ENCODE measurements around the gene FDCSP.
"Not testable (repeated sequence)": the region's sequence is repeated elsewhere in the genome, so short reads cannot be mapped to it uniquely, and the experiment has no call there.

FDCSP gene

GRCh38 chr4:70225824-70226223 is at the start of gene FDCSP:
Gene FDCSP (plus strand): TSS chr4:70226124. CDS start chr4:70231195, 5,071 bp downstream.
- in situ Hi-C loops (cut with MboI; ENCODE audit: low sequenced_read_pairs): no loop called here

DNA sequence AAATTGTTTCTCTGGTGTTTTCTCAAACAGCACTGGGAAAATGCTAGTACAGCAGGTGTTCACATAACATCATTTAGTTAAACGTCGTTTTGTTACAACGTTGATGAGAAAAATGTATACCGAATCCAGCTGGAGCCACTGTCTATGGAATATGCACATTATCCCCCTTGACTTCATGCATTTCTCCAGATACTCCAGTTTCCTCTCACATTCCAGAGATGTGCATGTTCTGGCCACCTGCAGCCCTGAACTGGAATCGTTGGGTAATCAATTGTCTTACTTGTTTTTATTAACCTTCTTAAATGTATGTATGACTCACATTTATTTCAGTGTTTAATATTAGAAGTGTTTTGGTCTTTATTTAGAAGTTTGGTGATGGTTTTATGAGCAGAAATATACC is 48.8 kb upstream of the FDCSP start:
- in situ Hi-C loops (cut with MboI; ENCODE audit: low sequenced_read_pairs): loop anchor here (25.0 kb wide), 1 partner anchor 490 kb away; no protein-coding TSS in a partner anchor

DNA sequence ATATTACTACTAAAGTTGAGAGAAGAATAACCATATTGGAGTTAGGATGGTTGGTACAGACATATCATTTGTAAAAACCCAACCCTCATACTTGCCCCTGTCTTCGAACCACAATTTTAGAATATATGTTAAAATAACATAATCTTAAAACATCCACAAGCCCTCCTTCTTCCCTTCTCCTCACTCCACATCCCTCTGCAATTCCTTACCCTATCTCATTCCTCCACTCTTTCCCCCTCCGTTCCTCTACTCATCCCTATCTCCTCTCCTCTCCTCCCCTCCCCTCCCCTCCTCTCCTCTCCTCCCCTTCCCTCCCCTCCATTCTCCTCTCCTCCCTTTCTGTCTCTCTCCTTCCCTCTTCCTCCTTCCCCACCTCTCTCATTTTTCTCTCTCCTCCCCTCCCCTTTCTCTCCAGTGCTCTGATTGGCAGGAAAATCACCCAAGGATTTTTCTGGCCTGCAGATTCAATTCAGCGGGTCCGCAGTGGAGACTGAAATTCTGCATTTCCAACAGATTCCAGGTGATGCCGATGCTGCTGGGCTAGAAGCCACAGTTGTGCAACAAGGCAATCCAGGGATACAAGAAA is 47.8 kb upstream of the FDCSP start:
- in situ Hi-C loops (cut with MboI; ENCODE audit: low sequenced_read_pairs): loop anchor here (25.0 kb wide), 1 partner anchor 491 kb away; no protein-coding TSS in a partner anchor

DNA sequence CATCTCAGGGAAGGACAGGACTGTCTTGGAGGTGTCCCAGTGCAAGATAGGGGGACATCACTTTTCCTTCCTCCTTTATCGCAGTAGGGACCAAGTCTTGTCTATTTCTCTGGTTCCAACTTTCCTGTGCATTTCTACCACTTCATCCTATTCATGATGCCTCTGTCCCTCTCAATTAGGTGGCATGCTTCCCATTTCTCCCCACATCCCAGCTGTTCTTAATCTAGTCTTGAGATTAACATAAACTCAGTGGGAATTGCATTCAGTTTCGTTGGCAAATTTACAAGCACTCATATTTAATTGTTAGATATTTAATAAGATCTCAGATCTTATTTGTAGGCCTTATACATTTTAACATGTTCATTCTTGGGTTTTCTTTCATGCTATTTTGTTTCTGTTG is 46.1 kb upstream of the FDCSP start:
- in situ Hi-C loops (cut with MboI; ENCODE audit: low sequenced_read_pairs): loop anchor here (25.0 kb wide), 1 partner anchor 493 kb away; no protein-coding TSS in a partner anchor

- in situ Hi-C loops (cut with MboI; ENCODE audit: low sequenced_read_pairs): loop anchor here (25.0 kb wide), 1 partner anchor 495 kb away; no protein-coding TSS in a partner anchor
These were observed 44.1 kb upstream of the FDCSP start for GRCh38 chr4:70181864-70182263.

DNA sequence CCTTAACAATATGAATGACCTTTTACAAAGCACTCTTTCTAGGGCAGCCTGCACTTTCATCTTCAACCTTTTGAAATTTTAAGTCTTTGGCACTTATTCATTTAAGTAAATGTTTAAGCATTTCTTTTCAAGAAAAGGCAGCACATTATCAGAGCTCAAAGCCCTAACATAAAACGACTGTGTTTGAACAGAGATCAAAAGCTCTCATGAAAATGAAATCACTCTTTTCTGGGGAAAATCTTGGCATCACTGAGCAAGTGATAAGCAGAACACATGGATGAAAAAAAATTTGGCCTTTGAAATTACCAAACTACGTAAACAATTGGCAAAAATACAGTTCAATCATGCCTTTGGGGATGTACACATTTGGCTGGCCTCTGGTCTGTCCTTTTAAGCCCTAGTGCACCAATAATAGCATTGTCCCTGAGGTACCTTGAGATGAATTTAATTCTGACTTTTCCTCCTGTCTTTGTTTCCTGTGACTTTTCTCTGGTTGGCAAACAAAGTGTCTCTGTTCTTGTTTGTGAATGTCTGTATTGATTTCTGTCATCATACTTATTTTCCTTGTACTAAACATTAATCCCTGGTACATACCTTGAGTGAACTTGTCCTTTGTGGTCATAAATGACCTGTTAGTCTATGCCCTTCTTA is 43.3 kb upstream of the FDCSP start:
- in situ Hi-C loops (cut with MboI; ENCODE audit: low sequenced_read_pairs): loop anchor here (25.0 kb wide), 1 partner anchor 495 kb away; no protein-coding TSS in a partner anchor

- in situ Hi-C loops (cut with MboI; ENCODE audit: low sequenced_read_pairs): loop anchor here (25.0 kb wide), 1 partner anchor 496 kb away; no protein-coding TSS in a partner anchor
These were observed 42.6 kb upstream of the FDCSP start for GRCh38 chr4:70183168-70183939.

GRCh38 chr4:70183940-70184246 is 42.0 kb upstream of the FDCSP start:
- in situ Hi-C loops (cut with MboI; ENCODE audit: low sequenced_read_pairs): loop anchor here (25.0 kb wide), 1 partner anchor 497 kb away; no protein-coding TSS in a partner anchor

- in situ Hi-C loops (cut with MboI; ENCODE audit: low sequenced_read_pairs): loop anchor here (25.0 kb wide), 1 partner anchor 500 kb away; no protein-coding TSS in a partner anchor
These were observed 38.7 kb upstream of the FDCSP start for GRCh38 chr4:70187216-70187615.

DNA sequence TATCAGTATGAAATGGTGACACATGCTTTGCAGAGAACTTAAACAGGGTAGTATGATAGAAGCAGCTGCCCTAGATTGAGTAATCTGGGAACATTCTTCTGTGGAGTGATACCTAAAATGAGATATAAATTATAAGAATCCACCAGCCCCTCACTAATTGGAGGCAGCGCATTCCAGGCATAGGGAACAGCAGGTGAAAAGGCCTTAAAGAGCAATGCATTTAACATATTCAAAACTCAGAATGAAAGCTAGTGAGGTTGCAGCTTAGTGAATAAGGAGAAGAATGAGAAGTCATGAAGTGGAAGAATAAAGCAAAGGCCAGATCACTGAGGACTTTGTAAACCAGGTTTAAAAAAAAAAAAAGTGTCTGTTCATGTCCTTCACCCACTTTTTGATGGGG is 35.3 kb upstream of the FDCSP start:
- in situ Hi-C loops (cut with MboI; ENCODE audit: low sequenced_read_pairs): loop anchor here (25.0 kb wide), 1 partner anchor 503 kb away; no protein-coding TSS in a partner anchor

GRCh38 chr4:70191647-70192046 is 34.3 kb upstream of the FDCSP start:
- in situ Hi-C loops (cut with MboI; ENCODE audit: low sequenced_read_pairs): loop anchor here (25.0 kb wide), 1 partner anchor 504 kb away; no protein-coding TSS in a partner anchor

DNA sequence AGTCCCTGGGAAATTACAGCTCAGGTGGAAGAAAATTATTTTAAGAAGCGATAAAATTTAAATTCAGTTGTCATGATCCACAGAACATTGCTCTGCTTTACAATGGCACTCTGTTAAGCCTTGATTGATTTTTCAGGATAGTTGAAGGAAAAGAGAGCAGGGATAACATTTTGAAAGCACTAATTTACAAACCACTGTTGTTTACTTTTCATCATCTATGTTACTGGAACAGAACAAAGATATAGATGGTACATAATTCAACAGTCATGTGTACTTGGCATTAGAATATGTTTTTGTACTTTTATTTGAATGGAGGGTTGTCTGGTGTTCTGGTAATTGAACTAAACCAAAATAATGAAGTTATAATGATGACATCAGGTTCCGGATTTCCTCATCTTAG is 33.0 kb upstream of the FDCSP start:
- in situ Hi-C loops (cut with MboI; ENCODE audit: low sequenced_read_pairs): loop anchor here (25.0 kb wide), 1 partner anchor 506 kb away; no protein-coding TSS in a partner anchor

- in situ Hi-C loops (cut with MboI; ENCODE audit: low sequenced_read_pairs): loop anchor here (25.0 kb wide), 1 partner anchor 508 kb away; no protein-coding TSS in a partner anchor
These were observed 30.5 kb upstream of the FDCSP start, which contains the start of gene ODAM for GRCh38 chr4:70195425-70195824. Gene ODAM (plus strand): TSS chr4:70195725. CDS start chr4:70196544, 819 bp downstream.

- in situ Hi-C loops (cut with MboI; ENCODE audit: low sequenced_read_pairs): loop anchor here (25.0 kb wide), 1 partner anchor 510 kb away; no protein-coding TSS in a partner anchor
These were observed 29.1 kb upstream of the FDCSP start for GRCh38 chr4:70196857-70197256.

GRCh38 chr4:70197842-70198241 is 28.1 kb upstream of the FDCSP start:
- in situ Hi-C loops (cut with MboI; ENCODE audit: low sequenced_read_pairs): loop anchor here (25.0 kb wide), 1 partner anchor 511 kb away; no protein-coding TSS in a partner anchor

- in situ Hi-C loops (cut with MboI; ENCODE audit: low sequenced_read_pairs): no loop called here
These were observed 22.3 kb upstream of the FDCSP start for GRCh38 chr4:70203601-70204000.

DNA sequence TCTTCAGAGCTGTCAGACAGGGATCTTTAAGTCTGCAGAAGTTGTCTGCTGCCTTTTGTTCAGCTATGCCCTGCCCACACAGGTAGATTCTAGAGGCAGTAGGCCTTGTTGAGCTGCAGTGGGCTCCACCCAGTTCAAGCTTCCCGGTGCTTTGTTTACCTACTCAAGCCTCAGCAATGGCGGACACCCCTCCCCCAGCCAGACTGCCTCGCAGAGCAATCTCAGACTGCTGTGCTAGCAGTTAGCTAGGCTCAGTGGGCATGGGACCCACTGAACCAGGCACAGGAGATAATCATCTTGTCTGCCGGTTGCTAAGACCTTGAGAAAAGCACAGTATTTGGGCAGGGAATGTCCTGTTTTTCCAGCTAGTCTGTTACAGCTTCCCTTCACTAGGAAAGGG is 13.2 kb upstream of the FDCSP start:
- in situ Hi-C loops (cut with MboI; ENCODE audit: low sequenced_read_pairs): not testable (repeated sequence)

DNA sequence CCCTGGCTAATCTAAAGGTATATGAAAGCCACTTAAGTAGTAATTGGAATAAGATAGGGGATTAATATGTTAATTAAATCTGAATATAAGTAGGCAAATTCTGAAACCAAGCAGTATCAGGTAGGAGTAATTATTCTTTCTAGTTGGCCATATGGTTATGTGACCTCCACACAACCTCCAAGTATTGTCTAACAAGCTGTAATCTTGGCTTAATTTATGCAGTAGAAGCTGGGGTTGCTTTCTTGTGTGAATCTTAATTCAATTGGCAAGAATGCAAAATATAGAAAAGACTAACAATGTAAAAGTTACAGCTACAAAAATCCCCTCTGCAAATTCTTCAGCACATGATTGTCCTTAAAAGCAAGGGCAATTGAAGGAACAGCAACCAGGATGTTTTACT is 9.8 kb upstream of the FDCSP start:
- in situ Hi-C loops (cut with MboI; ENCODE audit: low sequenced_read_pairs): not testable (repeated sequence)

- in situ Hi-C loops (cut with MboI; ENCODE audit: low sequenced_read_pairs): not testable (repeated sequence)
These were observed 9.4 kb upstream of the FDCSP start for GRCh38 chr4:70216550-70216949.

- in situ Hi-C loops (cut with MboI; ENCODE audit: low sequenced_read_pairs): not testable (repeated sequence)
These were observed 4.5 kb upstream of the FDCSP start for GRCh38 chr4:70221389-70221788.

DNA sequence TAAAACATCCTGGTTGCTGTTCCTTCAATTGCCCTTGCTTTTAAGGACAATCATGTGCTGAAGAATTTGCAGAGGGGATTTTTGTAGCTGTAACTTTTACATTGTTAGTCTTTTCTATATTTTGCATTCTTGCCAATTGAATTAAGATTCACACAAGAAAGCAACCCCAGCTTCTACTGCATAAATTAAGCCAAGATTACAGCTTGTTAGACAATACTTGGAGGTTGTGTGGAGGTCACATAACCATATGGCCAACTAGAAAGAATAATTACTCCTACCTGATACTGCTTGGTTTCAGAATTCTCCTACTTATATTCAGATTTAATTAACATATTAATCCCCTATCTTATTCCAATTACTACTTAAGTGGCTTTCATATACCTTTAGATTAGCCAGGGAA is 4.1 kb upstream of the FDCSP start:
- in situ Hi-C loops (cut with MboI; ENCODE audit: low sequenced_read_pairs): not testable (repeated sequence)

Data from HL-60/S4 treated with phorbol 12-myristate 13-acetate at 8.2 ng/mL for 4 days and 3 days (cell line).